ENCODE measurements around the gene RNASEL.
"Not testable (repeated sequence)": the region's sequence is repeated elsewhere in the genome, so short reads cannot be mapped to it uniquely, and the experiment has no call there.

Gene RNASEL, protein sequence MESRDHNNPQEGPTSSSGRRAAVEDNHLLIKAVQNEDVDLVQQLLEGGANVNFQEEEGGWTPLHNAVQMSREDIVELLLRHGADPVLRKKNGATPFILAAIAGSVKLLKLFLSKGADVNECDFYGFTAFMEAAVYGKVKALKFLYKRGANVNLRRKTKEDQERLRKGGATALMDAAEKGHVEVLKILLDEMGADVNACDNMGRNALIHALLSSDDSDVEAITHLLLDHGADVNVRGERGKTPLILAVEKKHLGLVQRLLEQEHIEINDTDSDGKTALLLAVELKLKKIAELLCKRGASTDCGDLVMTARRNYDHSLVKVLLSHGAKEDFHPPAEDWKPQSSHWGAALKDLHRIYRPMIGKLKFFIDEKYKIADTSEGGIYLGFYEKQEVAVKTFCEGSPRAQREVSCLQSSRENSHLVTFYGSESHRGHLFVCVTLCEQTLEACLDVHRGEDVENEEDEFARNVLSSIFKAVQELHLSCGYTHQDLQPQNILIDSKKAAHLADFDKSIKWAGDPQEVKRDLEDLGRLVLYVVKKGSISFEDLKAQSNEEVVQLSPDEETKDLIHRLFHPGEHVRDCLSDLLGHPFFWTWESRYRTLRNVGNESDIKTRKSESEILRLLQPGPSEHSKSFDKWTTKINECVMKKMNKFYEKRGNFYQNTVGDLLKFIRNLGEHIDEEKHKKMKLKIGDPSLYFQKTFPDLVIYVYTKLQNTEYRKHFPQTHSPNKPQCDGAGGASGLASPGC

GRCh38 chr1:182588500-182589396 lies at the start of gene RNASEL:
Gene RNASEL (minus strand): TSS chr1:182589256. CDS start chr1:182586806, 2,450 bp downstream.
- in situ Hi-C loops (cut with MboI; ENCODE audit: low sequenced_read_pairs), result no loop called here

DNA sequence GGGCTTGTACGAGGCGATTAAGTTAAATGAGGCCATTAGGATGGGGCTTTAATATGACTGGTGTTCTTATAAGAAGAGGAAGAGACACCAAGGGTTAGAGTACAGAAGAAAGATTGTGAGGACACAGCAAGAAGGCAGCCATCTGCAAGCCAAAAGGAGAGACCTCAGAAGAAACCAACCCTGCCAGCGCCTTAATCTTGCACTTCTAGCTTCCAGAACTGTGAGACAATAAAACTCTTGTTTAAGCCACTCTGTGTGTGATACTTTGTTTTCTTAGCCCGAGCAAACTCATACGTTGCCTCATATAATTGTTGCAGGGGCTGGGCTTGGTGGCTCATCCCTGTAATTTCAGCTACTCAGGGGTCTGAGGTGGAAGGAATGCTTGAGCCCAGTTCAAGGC lies 48.7 kb upstream of the RNASEL start:
- in situ Hi-C loops (cut with MboI; ENCODE audit: low sequenced_read_pairs), result no loop called here

- in situ Hi-C loops (cut with MboI; ENCODE audit: low sequenced_read_pairs), result no loop called here
Measured at GRCh38 chr1:182635871-182636270, 46.8 kb upstream of the RNASEL start.

DNA sequence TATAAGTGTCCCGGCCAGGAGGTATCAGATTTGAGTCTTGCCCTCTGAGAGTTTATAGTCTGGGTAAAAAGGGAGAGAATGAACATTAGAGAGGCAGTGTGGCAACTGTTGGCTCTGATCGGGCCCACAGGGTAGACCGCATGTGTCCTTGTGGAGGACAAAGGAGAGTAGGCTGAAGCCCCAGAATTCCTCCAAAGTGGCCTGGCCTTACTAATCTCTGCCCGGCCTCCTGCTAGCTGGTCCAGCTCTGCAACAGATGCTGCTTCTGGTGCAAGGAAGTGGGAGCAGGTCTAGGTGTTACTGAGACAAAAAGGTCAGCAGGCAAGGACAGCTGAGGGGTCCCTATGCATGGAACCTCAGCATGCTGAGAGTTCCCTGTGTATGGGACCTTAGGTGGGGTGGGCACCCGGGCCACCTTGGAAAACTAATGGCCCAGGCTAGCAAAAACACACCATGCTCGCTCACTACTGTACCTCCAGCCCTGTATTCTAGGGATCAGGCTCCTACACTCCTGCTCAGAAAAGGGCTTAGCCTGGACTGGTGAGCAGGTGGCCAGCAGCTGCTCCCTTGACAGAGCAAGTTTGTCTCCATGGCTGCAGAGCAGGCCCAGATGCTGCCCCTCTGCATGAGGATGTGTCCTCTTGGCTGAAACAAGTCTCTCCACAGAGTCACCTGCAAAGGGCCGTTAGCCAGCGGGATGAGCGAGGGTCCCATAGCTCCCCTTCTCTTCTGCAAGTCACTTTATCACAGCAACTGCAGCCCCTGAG lies 45.4 kb upstream of the RNASEL start:
- in situ Hi-C loops (cut with MboI; ENCODE audit: low sequenced_read_pairs), result no loop called here

DNA sequence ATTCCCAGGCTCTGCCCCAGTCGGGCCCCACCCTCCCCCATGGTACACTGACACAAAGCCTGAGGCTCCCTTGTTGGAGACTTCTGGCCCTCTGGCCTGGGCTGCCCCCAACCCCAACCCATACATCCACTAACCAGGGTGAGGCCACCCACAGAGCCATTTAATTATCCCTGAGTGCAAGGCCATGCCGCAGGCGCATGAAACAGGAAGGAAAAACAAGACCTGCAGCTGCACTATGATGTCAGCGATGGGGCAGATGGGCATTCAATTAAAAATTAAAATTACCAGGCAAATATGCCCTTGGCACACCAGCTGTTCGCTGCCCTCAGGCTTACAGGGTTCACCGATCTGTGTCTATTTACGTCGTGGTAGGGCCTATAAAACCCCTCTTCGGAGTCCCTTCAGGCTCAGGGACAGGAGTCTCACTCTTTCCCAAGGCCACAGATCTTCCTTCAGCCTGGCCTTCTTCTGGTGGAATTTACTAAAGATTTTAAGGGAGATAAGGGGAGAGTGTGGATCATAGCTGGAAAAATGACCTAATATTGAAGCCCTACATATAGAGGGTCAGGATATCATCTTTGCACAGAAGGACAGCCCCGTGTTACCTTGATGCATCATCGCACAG lies 44.7 kb upstream of the RNASEL start:
- in situ Hi-C loops (cut with MboI; ENCODE audit: low sequenced_read_pairs), result no loop called here

DNA sequence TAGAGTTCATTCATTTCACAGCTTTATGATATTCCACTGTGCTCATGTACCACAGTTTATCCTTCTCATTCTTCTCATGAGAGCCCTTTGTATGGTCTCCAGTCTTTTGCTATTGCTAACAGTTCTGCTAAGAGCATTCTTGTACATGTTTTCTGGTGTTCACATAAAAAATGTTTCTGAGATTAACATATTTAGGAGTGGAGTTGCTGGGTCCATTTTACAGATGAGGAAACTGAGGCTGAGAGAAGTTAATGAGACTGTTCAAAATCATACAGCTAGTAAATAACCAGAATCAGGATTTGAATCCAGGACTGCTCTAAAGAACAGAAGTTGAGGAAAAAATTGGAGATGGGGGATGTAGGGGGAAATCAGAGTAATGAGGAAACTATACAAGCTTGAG lies 44.0 kb upstream of the RNASEL start:
- in situ Hi-C loops (cut with MboI; ENCODE audit: low sequenced_read_pairs), result no loop called here

DNA sequence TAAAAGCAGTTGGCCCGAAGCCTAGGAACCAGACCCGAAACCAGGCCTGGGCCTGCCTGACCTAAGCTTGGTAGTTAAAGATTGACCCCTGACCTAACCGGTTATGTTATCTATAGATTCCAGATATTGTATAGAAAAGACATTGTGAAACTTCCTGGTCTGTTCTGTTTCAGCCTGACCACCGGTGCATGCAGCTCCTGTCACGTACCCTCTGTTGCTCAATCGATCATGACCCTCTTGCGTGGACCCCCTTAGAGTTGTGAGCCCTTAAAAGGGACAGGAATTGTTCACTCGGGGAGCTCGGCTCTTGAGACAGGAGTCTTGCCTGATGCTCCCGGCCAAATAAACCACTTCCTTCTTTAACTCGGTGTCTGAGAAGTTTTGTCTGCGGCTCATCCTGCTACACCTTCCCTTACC lies 43.4 kb upstream of the RNASEL start:
- in situ Hi-C loops (cut with MboI; ENCODE audit: low sequenced_read_pairs), result not testable (repeated sequence)

DNA sequence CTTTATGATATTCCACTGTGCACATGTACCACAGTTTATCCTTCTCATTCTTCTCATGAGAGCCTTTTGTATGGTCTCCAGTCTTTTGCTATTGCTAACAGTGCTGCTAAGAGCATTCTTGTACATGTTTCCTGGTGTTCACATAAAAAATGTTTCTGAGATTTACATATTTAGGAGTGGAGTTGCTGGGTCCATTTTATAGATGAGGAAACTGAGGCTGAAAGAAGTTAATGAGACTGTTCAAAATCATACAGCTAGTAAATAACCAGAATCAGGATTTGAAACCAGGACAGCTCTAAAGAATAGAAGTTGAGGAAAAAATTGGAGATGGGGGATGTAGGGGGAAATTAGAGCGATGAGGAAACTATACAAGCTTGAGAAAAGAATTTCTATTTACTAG lies 42.9 kb upstream of the RNASEL start:
- in situ Hi-C loops (cut with MboI; ENCODE audit: low sequenced_read_pairs), result no loop called here

DNA sequence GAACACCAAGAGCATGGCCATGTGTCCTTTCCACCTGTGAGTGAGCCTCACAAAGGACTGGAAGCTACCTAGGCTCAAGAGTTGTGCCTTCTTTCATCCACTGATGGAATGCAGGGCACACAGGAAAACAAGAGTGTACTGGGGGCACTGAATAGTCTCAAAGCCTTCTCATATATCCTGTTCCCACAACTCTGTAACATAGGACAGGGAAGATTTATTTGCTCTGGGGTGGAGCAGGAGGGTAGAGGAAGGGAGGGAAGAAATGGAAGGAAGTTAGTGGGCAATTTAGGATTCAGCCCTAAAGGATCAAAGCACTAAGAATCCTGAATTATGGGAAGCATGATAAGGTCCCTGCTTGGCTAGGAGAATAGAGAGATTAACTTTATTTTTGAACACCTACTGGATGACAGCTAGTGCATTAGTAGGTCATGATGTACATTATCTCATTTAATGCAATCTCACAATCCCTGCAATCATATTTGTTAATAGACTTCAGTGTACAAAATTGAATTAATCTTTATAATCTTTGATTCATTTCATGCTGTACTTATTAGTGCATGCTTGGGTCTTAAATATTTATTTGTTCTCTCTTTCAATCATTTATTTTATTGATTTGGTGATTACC lies 42.1 kb upstream of the RNASEL start:
- in situ Hi-C loops (cut with MboI; ENCODE audit: low sequenced_read_pairs), result no loop called here

- in situ Hi-C loops (cut with MboI; ENCODE audit: low sequenced_read_pairs), result no loop called here
Measured at GRCh38 chr1:182630586-182630985, 41.5 kb upstream of the RNASEL start.

GRCh38 chr1:182629499-182630096 lies 40.5 kb upstream of the RNASEL start:
- in situ Hi-C loops (cut with MboI; ENCODE audit: low sequenced_read_pairs), result no loop called here

DNA sequence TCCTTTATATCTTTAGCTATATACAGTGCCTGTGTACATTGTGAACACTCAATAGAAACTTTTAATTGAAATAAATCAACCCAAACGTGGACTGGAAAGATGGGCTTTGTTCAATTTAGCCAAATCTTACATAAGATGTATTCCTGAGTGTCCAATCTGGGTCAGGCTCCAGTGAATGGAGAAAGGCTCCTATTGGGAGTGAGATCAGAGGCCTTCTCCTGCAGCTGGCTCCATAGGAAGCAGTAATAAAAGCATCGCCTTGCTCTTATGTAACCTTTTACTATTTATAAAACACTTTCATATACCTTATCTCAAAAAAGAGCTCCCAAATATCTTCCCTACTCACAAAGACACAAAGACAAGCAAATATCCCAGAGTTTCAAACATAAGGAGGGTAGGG lies 40.0 kb upstream of the RNASEL start:
- in situ Hi-C loops (cut with MboI; ENCODE audit: low sequenced_read_pairs), result no loop called here

DNA sequence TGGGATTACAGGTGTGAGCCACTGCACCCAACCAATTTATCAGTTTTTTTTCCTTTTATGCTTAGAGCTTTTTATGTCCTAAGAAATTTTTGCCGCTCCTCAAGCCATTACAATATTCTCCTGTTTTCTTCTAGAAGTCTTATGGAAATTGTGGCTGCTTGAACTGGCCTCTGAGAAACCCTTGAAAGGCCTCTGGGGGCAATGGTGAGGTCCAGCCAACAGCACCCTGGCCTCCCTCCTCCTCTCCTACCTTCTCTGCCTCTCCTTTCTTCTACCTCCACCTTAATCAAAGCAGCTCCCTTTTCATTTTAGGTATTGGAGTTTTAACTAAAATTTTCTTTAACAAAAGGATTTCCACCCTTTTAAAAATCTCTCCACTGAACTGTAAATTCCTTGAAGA lies 39.6 kb upstream of the RNASEL start:
- in situ Hi-C loops (cut with MboI; ENCODE audit: low sequenced_read_pairs), result no loop called here

DNA sequence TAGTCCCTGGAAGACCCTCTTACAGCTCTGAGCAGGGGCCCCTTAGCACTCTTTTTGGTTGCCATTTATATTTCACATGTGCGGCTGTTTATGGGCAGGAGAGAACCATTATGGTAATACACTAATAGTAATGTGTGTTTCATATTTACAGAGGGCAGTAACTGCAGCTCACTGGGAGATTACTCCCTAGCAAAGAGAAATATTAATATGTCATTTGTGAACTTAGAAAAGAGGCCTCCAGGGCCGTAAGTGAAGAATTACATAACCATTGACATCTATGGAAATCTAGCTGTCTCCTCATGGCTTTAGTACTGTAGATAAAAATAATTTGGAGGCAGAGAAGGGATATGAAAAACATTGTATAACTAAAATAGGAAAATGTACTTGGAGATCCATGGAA lies 38.6 kb upstream of the RNASEL start:
- in situ Hi-C loops (cut with MboI; ENCODE audit: low sequenced_read_pairs), result no loop called here

DNA sequence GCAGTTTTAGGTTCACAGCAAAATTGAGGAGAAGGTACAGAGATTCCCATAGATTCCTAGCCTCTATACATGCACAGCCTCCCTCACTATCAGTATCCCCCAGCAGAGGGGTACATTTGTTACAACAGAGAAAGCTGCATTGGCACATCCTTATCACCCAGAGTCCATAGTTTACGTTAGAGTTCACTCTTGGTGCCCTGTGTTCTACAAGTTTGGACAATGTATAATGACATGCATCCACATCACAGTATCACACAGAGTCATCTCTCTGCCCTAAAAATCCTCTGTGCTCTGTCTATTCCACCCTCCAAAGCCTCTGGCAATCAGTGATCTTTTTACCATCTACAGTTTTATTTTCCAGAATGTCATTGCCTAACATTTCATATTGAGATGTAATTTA lies 37.5 kb upstream of the RNASEL start:
- in situ Hi-C loops (cut with MboI; ENCODE audit: low sequenced_read_pairs), result no loop called here

GRCh38 chr1:182625719-182626504 lies 36.9 kb upstream of the RNASEL start:
- in situ Hi-C loops (cut with MboI; ENCODE audit: low sequenced_read_pairs), result no loop called here

DNA sequence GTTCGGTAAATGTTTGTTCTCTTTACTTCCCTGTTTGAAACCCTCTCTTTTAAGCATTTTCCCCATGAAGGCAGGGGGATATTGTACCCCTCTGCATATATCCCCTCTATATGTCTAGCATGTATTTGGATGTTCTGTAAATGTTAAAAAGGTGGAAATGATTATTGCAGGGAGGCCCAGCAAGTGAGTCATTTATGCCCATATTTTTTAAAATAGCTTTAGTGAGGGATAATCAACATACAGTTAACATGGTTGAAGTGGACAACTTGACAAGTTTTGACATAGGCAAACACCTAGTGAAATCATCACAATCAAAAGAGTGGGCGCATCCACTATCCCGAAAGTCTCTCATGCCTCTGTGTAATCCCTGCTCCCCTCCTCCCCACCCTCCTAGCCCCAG lies 36.0 kb upstream of the RNASEL start:
- in situ Hi-C loops (cut with MboI; ENCODE audit: low sequenced_read_pairs), result no loop called here

- in situ Hi-C loops (cut with MboI; ENCODE audit: low sequenced_read_pairs), result no loop called here
Measured at GRCh38 chr1:182624577-182624976, 35.5 kb upstream of the RNASEL start.
